CD4-positive, CD25-positive, alpha-beta regulatory T cell (primary cell): ENCODE results near the gene CSNK1E. TPM values are rescaled to one million over a fixed set of nuclear protein-coding genes. Genes with fewer than 3 reads are reported as not detected.

Experiments
- ATAC-seq, 2 donors: fragments of 150-1000 bp; cut with Tn5 transposase; one replicate each; pipeline ENCODE4 v1.10.0; 2021; ENCODE audit warnings: low read depth in 2 of 2, moderate number of reproducible peaks in 2 of 2, moderate library complexity in 1 of 2
- DNase-seq, 3 donors: peaks; one replicate each; pipeline versions ENCODE4 v3.0.0 to v3.0.0-alpha.2; 2012 to 2022; ENCODE audit warnings: mixed read lengths in 1 of 3
- H3K27ac ChIP-seq: one replicate; pipeline ENCODE4 v1.7.0; 2013; ENCODE audit warnings: mild to moderate bottlenecking, low read length; ENCODE audit not compliant: insufficient read depth, poor library complexity, severe bottlenecking
- H3K27me3 ChIP-seq: one replicate; pipeline ENCODE4 v1.7.0; 2013; ENCODE audit warnings: low read length; ENCODE audit not compliant: control insufficient read depth, insufficient read depth
- H3K36me3 ChIP-seq: one replicate; pipeline ENCODE4 v1.7.0; 2013; ENCODE audit warnings: mild to moderate bottlenecking, low read length, moderate library complexity; ENCODE audit not compliant: control insufficient read depth, insufficient read depth
- H3K4me1 ChIP-seq: 2 replicates; pipeline ENCODE4 v1.7.0; 2013; ENCODE audit warnings: mild to moderate bottlenecking, low read length; ENCODE audit not compliant: insufficient read depth, control insufficient read depth, poor library complexity, severe bottlenecking
- H3K4me3 ChIP-seq: one replicate; pipeline ENCODE4 v1.7.0; 2013; ENCODE audit warnings: low read depth, mild to moderate bottlenecking, low read length, moderate library complexity
- H3K9me3 ChIP-seq, 2 experiments: 1 replicate in 1 of 2; 2 replicates in 1 of 2; pipeline ENCODE4 v1.7.0; 2013; ENCODE audit warnings: low read length in 2 of 2, mild to moderate bottlenecking in 1 of 2, moderate library complexity in 1 of 2; ENCODE audit not compliant: control insufficient read depth in 2 of 2
- H3K27ac Mint-ChIP-seq, 3 donors: one replicate each; pipeline ENCODE4 v1.8.0; 2020 to 2022; ENCODE audit warnings: mild to moderate bottlenecking in 3 of 3, mixed read lengths in 3 of 3, moderate library complexity in 2 of 3
- H3K27me3 Mint-ChIP-seq: one replicate; pipeline ENCODE4 v1.8.0; 2022; ENCODE audit warnings: mild to moderate bottlenecking, mixed read lengths
- H3K36me3 Mint-ChIP-seq: one replicate; pipeline ENCODE4 v1.8.0; 2020; ENCODE audit warnings: mixed read lengths
- H3K4me1 Mint-ChIP-seq, 4 donors: one replicate each; pipeline ENCODE4 v1.8.0; 2020 to 2022; ENCODE audit warnings: mixed read lengths in 4 of 4, mild to moderate bottlenecking in 1 of 4
- H3K4me3 Mint-ChIP-seq, 4 donors: one replicate each; pipeline ENCODE4 v1.8.0; 2020 to 2022; ENCODE audit warnings: mild to moderate bottlenecking in 4 of 4, mixed read lengths in 4 of 4, moderate library complexity in 3 of 4
- H3K9me3 Mint-ChIP-seq, 7 donors: one replicate each; pipeline ENCODE4 v1.8.0; 2020 to 2022; ENCODE audit warnings: mixed read lengths in 7 of 7, mild to moderate bottlenecking in 3 of 7, moderate library complexity in 2 of 7
- polyA plus RNA-seq, 4 donors: library from polyadenylated mRNA; unstranded; fragments of 300-500 nt; fragmentation: Illumina TruSeq; gene quantifications; one replicate each; pipeline ENCODE4 v1.2.3, GENCODE V29; 2021
- total RNA-seq: library from RNA; stranded (reverse); gene quantifications from one replicate; pipeline ENCODE4 v1.2.3, GENCODE V29; 2022

Gene CSNK1E
- total and polyA plus RNA-seq, 5 donors from 2014 or later: 7.4 to 154 (median 10.8) TPM

DNA sequence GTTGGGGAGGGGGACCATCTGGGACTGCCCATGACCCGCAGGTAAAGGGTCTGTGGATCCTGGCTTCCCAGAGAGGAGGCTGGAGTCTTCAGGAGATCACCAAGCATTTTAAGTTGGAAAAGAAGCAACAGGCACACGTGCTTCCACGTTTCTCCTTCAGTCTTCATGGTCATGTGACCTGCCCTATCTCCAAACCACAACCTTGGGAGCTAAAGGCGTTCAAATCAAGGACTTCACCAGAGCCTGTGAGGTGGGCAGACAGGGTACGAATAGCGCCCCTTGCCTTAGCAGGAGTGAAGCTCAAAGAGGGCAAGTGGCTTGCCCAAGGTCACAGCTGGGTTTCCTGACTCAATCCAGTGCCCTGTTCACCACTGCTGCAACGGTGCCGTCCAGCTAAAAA is 51.1 kb downstream of the CSNK1E start:
- Histone ChIP-seq H3K9me3 (no peaks in the 10 kb centered on the region), H3K4me3 (no peak overlapping the region), H3K36me3 (no peaks in the 10 kb centered on the region), H3K27ac (no peak overlapping the region), H3K4me1 (peaks cover 23% of the 10 kb centered on the region), H3K27me3 (no peaks in the 10 kb centered on the region)
- ATAC-seq (no peak), DNase-seq (no peak)
- Mint-ChIP-seq H3K27ac (peak overlapping the region in 2 of 3 donors; percentile 42 to 89), H3K4me3 (no peak overlapping the region), H3K4me1 (peaks cover 8 to 73% (median 40%) of the 10 kb centered on the region in 4 donors), H3K36me3 (peaks cover 19% of the 10 kb centered on the region), H3K9me3 (no peaks in the 10 kb centered on the region), H3K27me3 (no peaks in the 10 kb centered on the region)

DNA sequence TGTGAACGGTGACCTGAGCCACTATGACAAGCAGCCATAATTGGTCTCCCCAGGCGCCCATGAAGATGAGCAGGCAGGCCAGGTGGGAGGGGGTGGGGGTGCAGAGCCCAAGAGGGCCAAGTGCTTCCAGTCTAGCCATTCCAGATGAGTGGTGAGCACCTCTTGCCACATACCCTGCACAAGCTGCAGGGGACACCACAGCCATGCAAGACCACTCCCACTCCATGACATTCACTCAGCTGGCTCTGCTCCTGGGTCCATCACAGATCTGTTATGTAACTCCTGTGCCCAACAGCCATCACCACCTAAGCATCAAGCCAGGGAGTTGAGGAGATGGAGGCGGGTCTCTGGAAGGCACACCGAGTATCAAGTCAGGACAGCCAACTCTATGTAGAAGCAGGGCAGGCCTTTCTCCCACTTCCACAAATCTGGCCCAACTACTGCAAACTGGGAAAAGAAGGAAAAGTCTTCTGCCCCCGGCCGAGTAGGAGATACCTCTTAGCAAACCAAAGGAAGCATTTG is 52.9 kb downstream of the CSNK1E start:
- Histone ChIP-seq H3K27ac (no peak overlapping the region), H3K36me3 (no peaks in the 10 kb centered on the region), H3K4me3 (no peak overlapping the region), H3K4me1 (peaks cover 15% of the 10 kb centered on the region), H3K27me3 (no peaks in the 10 kb centered on the region), H3K9me3 (no peaks in the 10 kb centered on the region)
- H3K4me1 Mint-ChIP-seq: peaks cover 13 to 61% (median 30%) of the 10 kb centered on the region in 4 donors
- no peaks in the 10 kb centered on the region for H3K27me3 Mint-ChIP-seq
- ATAC-seq (no peak), DNase-seq (no peak)
- no peaks in the 10 kb centered on the region for H3K9me3 Mint-ChIP-seq
- peaks cover 24% of the 10 kb centered on the region for H3K36me3 Mint-ChIP-seq
- H3K27ac Mint-ChIP-seq: no peak overlapping the region
- no peak overlapping the region for H3K4me3 Mint-ChIP-seq

DNA sequence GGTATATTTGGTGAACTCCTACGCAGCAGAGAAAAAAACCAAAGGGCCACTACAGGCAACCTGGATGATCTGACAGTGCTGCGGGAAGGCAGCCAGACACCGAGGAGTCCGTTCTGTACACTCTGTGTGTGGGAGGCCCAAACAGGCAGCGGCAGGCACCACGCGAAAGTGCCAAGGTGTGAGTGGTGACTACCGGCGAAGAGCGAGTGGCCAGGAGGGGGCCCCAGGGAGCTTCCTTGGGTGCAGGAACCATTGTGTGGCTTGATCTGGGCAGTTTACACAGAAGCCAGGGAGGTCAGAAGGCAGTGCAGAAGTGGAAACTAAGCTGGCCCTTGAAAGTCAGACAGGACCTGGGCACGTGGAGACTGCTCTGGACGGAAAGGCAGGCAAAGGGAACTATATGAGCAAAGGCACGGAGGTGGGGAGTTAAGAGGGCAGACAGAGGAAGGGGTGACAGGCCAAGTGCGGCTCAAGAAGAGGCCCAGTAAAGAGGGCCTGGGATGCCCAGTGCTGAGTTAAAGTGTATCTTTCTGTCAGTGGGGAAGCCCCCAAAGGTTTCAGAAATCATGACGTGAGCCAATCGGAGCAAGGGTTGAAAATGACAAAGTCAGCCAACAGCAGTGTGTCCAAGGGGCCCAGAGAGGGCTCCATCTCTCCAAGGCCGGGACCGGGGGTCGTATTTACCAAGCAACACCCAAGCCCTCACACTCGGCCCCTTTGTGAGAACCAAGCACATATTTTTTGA is 55.0 kb downstream of the CSNK1E start:
- Mint-ChIP-seq H3K4me1 (peaks cover 9 to 46% (median 18%) of the 10 kb centered on the region in 4 donors), H3K27ac (no peak overlapping the region), H3K9me3 (no peaks in the 10 kb centered on the region), H3K36me3 (peaks cover 19% of the 10 kb centered on the region), H3K4me3 (no peak overlapping the region), H3K27me3 (no peaks in the 10 kb centered on the region)
- H3K4me3 ChIP-seq: no peak overlapping the region
- H3K4me1 ChIP-seq: peaks cover 9% of the 10 kb centered on the region
- no peaks in the 10 kb centered on the region for H3K36me3 ChIP-seq
- DNase-seq (peak in 2 of 3 donors; percentile 21 to 53), ATAC-seq (no peak)
- no peaks in the 10 kb centered on the region for H3K27me3 ChIP-seq
- no peak overlapping the region for H3K27ac ChIP-seq
- no peaks in the 10 kb centered on the region for H3K9me3 ChIP-seq

DNA sequence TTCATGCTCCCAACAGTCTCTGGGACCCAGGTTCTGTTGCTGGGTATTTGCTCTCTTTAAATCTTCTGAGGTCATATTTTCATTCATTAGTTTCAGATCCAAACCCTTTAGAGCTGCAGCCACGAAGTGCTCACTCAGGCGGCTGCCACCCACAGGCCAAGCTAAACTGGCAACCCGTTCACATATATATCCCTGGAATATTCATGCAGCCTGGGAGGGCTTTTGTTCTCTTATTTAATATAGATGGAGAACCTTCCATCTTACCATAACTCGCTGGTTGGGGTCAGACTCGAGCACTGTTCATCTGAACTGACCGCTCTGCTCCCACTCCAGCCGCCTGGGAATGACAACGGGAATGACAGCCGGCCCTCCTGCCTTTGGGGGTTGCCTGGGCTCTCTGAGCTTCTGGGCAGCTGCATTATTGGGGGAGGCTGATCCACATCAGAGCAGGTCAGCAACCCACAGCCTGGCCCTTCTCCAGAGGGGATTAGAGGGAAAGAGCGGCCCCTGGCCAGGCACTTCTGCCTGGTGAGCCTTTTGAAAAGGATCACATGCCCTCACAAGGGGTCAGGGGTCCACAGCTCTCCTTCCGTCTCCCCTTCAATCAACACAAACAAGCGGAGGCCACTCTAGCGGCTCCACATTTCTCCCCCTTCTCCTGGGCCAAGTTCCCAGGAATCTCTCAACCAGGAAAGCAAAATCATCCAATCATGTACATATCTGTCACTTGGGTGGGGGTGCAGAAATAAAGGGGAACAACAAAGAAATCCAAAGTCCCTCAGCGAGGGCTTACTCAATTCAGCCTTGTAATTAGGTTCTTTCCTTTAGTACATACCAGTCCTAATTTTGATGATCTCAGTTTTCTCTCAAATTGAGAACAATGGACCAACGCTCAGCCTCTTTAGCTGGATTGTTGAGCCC is 56.2 kb downstream of the CSNK1E start:
- H3K4me3 ChIP-seq: no peak overlapping the region
- Mint-ChIP-seq H3K27ac (peak overlapping the region in 1 of 3 donors; percentile 67), H3K4me1 (peaks cover 6 to 34% (median 15%) of the 10 kb centered on the region in 4 donors), H3K36me3 (peaks cover 19% of the 10 kb centered on the region), H3K27me3 (no peaks in the 10 kb centered on the region), H3K9me3 (no peaks in the 10 kb centered on the region), H3K4me3 (no peak overlapping the region)
- H3K27ac ChIP-seq: no peak overlapping the region
- ATAC-seq (no peak), DNase-seq (no peak)
- no peaks in the 10 kb centered on the region for H3K4me1 ChIP-seq
- no peaks in the 10 kb centered on the region for H3K36me3 ChIP-seq
- H3K9me3 ChIP-seq: no peaks in the 10 kb centered on the region
- H3K27me3 ChIP-seq: no peaks in the 10 kb centered on the region

DNA sequence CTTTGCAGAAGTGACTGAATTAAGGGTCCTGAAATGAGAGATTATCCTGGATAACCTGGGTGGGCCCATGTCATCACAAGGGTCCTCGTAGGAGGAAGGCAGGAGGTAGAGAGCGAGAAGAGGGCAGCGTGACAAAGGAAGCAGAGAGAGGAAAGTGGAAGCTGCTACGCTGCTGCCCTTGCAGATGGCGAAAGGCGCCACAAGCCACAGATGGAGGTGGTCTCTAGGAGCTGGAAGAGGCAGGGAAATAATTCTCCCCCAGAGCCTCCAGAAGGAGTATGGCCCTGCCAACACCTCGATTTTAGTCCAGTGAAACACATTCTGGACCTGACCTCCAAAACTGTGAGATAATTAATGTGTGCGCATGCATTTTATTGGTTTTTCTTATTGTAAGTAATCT is 57.9 kb downstream of the CSNK1E start:
- H3K27me3 Mint-ChIP-seq: no peaks in the 10 kb centered on the region
- Histone ChIP-seq H3K4me1 (no peaks in the 10 kb centered on the region), H3K27ac (no peak overlapping the region), H3K9me3 (no peaks in the 10 kb centered on the region), H3K27me3 (no peaks in the 10 kb centered on the region), H3K4me3 (no peak overlapping the region), H3K36me3 (no peaks in the 10 kb centered on the region)
- H3K27ac Mint-ChIP-seq: peak overlapping the region in 1 of 3 donors; percentile 53
- DNase-seq (no peak), ATAC-seq (no peak)
- H3K4me1 Mint-ChIP-seq: peaks cover 6 to 27% (median 17%) of the 10 kb centered on the region in 4 donors
- peaks cover 19% of the 10 kb centered on the region for H3K36me3 Mint-ChIP-seq
- H3K4me3 Mint-ChIP-seq: no peak overlapping the region
- H3K9me3 Mint-ChIP-seq: no peaks in the 10 kb centered on the region

DNA sequence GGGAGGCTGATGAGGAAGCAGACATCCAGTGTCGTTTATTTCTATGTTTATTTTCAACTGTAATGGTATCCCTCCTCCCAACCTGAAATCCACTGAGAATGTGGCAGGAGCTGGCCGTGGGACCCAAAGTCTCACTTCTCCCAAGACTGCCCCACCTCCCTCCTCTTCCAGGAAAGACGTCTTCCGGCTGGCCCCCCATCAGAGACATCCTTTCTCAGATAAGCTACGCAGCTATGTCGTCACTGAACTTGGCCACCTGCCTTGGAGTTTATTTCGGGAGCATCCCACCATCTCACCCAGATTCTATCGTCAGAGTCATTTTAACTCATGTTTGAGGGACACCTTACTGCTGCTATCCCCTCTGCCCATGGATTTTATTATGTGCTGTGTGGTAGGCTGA is 58.3 kb downstream of the CSNK1E start:
- ATAC-seq: no peak
- no peak for DNase-seq
- Mint-ChIP-seq H3K4me1 (peaks cover 6 to 27% (median 17%) of the 10 kb centered on the region in 4 donors), H3K27me3 (no peaks in the 10 kb centered on the region), H3K27ac (peak overlapping the region in 1 of 3 donors; percentile 53), H3K4me3 (no peak overlapping the region), H3K36me3 (peaks cover 19% of the 10 kb centered on the region), H3K9me3 (no peaks in the 10 kb centered on the region)
- Histone ChIP-seq H3K36me3 (no peaks in the 10 kb centered on the region), H3K27ac (no peak overlapping the region), H3K4me1 (no peaks in the 10 kb centered on the region), H3K27me3 (no peaks in the 10 kb centered on the region), H3K4me3 (no peak overlapping the region), H3K9me3 (no peaks in the 10 kb centered on the region)

DNA sequence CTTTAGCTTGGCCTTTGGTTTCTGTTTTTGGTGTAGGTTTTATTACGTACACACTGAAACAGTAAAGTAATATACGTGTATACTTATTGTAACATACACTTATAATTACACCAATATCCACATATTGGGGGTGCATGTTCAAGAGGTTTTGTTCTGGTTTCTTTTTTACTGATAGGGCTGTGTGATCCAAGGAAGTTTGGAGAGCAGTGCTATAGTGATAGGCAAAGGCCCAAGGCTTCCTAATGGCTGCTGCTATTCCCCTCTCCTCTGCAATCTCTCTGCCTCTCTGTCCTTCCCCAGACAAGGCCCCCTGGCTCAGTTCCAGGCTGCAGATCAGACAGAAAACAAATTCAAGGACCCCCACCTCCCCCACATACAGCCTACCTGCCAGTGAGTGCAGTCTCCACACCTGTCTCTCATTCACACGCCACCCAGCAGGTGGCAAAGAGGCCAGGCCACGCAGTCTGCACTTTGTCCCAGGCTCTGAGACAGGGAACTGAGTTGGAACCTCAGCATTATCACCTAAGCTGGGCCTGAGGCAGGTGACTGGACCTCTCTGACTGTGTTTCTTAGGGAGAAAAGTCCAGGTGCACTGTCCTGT is 59.5 kb downstream of the CSNK1E start:
- no peaks in the 10 kb centered on the region for H3K4me1 ChIP-seq
- no peaks in the 10 kb centered on the region for H3K27me3 ChIP-seq
- no peak overlapping the region for H3K27ac ChIP-seq
- H3K36me3 ChIP-seq: no peaks in the 10 kb centered on the region
- no peak for ATAC-seq
- DNase-seq: no peak
- no peak overlapping the region for H3K4me3 ChIP-seq
- Mint-ChIP-seq H3K4me3 (no peak overlapping the region), H3K4me1 (peaks cover 6 to 22% (median 13%) of the 10 kb centered on the region in 4 donors), H3K27me3 (no peaks in the 10 kb centered on the region), H3K9me3 (no peaks in the 10 kb centered on the region), H3K27ac (peak overlapping the region in 1 of 3 donors; percentile 63), H3K36me3 (peaks cover 14% of the 10 kb centered on the region)
- H3K9me3 ChIP-seq: no peaks in the 10 kb centered on the region
